Astrocyte of the spinal cord (primary cell): Measurements from ENCODE around the gene HIVEP3.

Experiments
- DNase-seq: peaks from one replicate; pipeline ENCODE4 v3.0.0; 2011; ENCODE audit warnings: low read depth, low spot score
- H3K4me3 ChIP-seq: 2 replicates; pipeline ENCODE4 v1.5.1; 2011; ENCODE audit warnings: low read depth, mild to moderate bottlenecking, low read length, moderate library complexity
- in situ Hi-C: cut with HindIII; loops from 2 replicates; pipeline ENCODE4 v1.10.0; 2017; ENCODE audit warnings: low sequenced_read_pairs
- TF ChIP-seq, protein P1 (sequence below): IDR thresholded peaks from 2 replicates; pipeline ENCODE4 v1.5.1; 2012; ENCODE audit warnings: low read depth, mild to moderate bottlenecking, low read length, inconsistent platforms

HIVEP3 gene

DNA sequence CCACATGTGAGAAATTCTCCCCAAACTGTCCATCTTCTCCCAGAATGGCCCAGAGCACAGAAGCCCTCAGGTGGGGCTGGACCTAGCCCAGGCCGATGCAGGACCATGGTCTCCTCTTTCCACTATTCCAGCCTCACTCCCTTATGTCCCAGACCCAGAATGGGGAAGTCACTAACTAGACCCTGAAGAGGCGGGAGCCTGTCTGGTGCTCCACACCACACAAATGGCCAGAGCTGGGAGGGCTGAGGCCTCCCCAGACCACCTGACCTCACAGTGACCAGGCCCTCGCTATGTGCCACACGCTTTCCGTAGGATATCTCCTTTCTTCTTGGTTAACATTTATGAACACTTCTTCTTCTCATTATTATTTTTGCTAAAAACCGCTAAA is 379.3 kb downstream of the HIVEP3 start:
- in situ Hi-C loops: no loop called here
- no peak overlapping the region for H3K4me3 ChIP-seq
- TF ChIP-seq, protein P1, sequence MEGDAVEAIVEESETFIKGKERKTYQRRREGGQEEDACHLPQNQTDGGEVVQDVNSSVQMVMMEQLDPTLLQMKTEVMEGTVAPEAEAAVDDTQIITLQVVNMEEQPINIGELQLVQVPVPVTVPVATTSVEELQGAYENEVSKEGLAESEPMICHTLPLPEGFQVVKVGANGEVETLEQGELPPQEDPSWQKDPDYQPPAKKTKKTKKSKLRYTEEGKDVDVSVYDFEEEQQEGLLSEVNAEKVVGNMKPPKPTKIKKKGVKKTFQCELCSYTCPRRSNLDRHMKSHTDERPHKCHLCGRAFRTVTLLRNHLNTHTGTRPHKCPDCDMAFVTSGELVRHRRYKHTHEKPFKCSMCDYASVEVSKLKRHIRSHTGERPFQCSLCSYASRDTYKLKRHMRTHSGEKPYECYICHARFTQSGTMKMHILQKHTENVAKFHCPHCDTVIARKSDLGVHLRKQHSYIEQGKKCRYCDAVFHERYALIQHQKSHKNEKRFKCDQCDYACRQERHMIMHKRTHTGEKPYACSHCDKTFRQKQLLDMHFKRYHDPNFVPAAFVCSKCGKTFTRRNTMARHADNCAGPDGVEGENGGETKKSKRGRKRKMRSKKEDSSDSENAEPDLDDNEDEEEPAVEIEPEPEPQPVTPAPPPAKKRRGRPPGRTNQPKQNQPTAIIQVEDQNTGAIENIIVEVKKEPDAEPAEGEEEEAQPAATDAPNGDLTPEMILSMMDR: no peak
- DNase-seq: no peak

DNA sequence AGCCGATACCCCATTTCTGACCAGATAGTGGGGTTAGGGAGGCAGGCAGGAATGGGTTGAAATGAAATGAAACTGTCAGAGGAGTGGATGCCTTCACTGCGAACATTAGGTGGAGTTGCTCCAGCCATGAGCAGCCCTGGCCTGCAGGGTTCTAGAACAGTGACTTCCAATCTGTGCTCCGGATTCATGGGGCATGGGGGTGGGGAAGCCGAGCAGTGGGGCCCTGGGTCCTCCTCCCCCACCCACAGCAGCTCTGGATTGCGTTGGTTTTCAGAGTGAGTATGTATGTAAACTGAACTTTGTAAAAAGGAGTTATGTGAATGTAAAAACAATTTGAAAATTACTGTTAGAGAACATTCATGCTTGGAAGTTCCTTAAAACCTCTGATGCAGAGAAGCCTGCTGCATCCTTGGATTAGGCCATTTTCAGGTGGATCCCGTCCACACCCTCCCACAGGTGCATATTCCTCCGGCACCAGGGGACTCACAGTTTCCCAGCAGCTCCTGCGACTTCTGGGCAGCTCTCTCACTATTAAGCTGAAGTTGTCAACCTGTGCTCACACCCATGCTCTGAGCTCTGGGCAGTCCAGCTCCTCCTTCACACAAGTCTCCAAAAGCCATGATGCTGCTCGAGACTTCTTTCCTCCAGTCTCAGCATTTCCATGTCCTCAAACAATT is 379.8 kb downstream of the HIVEP3 start:
- no peak overlapping the region for H3K4me3 ChIP-seq
- DNase-seq: no peak
- in situ Hi-C loops: no loop called here
- TF ChIP-seq, protein P1: no peak

DNA sequence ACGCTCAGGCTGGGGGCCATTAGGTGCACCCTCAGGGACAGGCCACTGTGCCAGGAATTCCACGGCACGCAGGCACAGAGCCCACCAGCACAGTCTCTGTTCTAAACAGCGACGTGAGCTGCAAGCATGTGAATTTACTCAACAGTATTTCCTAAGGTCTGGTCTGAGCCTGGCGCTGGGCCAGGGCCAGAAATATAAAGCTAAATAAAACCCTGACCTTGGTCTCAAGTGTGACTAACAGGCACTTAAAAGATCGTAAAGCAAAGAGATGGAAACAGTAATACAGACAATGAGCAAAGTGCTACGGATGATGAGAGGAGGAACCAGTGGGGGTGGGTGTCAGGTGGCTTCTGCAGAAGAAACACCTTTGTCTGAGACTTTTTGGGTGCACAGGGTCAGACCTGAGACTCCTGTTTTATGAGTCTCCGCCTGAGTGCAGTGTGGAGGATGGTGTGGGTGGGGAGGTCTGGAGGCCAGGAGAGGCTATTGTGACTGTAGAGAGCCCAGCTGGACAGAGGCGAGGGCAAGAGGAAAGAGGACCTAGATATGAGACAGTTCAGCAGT is 380.9 kb downstream of the HIVEP3 start:
- H3K4me3 ChIP-seq: no peak overlapping the region
- peak; percentile 87 for DNase-seq
- TF ChIP-seq, protein P1: no peak
- in situ Hi-C loops: no loop called here

DNA sequence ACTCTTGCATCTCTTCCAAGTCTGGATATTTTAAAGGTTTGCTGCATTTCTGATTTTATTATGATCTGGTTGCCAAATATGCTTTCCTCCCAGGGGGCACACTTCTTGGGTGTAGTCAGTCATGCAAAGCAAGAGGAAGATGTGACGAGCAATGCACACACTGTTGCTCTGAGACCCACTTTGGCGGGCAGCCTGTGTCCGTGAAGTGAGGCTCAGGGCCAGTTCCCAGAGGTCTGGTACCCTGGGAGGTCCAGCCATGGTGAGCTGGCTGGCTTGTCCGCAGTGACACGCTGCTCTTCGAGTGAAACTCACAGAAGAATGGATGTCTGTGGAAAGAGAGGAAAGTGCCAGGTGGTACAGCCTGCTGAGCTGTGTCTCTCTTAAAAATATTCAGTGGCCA is 381.5 kb downstream of the HIVEP3 start:
- no peak overlapping the region for H3K4me3 ChIP-seq
- in situ Hi-C loops: no loop called here
- no peak for DNase-seq
- TF ChIP-seq, protein P1: no peak

DNA sequence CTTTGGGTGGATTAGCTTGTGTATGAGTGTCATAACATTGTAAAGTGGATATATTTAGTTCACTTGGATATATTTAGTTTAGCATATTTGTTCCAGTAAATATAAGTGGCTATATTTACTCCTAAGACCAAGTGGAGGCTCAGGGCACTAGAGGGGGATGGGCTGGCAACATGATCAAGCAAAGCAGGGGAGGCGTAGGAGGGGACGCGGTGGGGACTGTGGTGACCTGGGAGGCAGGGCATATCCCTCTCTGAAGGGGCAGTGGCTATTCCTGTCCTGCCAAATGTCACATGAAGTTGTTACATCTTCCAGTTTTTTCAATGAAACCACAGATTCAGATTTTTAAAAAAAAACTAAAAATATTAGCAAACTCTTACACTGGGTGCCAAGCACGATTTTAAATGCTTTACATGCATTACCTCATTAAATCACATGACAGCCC is 382.3 kb downstream of the HIVEP3 start:
- TF ChIP-seq, protein P1: no peak
- no peak overlapping the region for H3K4me3 ChIP-seq
- in situ Hi-C loops: no loop called here
- DNase-seq: no peak

DNA sequence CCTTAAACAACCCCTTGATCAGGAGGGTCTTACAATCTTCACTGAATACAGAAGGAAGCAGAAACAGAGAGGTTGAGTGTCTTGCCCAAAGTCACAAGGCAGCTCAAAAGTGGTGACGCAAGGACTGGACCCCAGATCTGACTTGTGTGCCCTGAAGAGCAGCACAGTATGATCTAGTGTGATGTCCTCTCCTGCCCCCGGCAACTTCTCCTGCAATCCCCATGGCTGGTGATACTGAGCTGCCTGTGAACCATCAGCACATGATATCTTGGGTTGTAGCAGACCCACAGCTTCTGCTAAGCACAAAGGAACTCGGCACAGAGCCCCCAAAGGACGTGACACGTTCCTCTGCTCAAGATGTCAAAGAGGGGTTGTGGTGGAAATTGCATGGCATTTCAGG is 383.0 kb downstream of the HIVEP3 start:
- no peak overlapping the region for H3K4me3 ChIP-seq
- TF ChIP-seq, protein P1: no peak
- DNase-seq: no peak
- in situ Hi-C loops: no loop called here
